Activated CD4-positive, alpha-beta T cell treated with anti-CD3 and anti-CD28 coated beads, Interleukin-2, amount 50 U/mL, for 4 hours (primary cell): ENCODE data around the gene PTPDC1.
"Not testable (repeated sequence)": the region's sequence is repeated elsewhere in the genome, so short reads cannot be mapped to it uniquely, and the experiment has no call there.

ENCODE experiments used
- DNase-seq, 2 experiments: peaks; one replicate each; pipeline ENCODE4 v3.0.0-alpha.2; 2020

The PTPDC1 gene

GRCh38 chr9:94084314-94084713 lies at the start of gene PTPDC1:
PTPDC1 (plus strand) TSS chr9:94084464; CDS start chr9:94084531, 67 bp downstream.
- DNase-seq = no peak

GRCh38 chr9:94034511-94034910 lies 49.8 kb upstream of the PTPDC1 start:
- no peak for DNase-seq

GRCh38 chr9:94039786-94040185 lies 44.5 kb upstream of the PTPDC1 start:
- DNase-seq = no peak

GRCh38 chr9:94042516-94043360 lies 41.5 kb upstream of the PTPDC1 start:
- no peak for DNase-seq

GRCh38 chr9:94054716-94055115 lies 29.5 kb upstream of the PTPDC1 start:
- DNase-seq = no peak

GRCh38 chr9:94056442-94056974 lies 27.8 kb upstream of the PTPDC1 start:
- DNase-seq = no peak

GRCh38 chr9:94057918-94058317 lies 26.3 kb upstream of the PTPDC1 start:
- no peak for DNase-seq

- DNase-seq = no peak
Measured at GRCh38 chr9:94061864-94062263, 22.4 kb upstream of the PTPDC1 start.

GRCh38 chr9:94065535-94065961 lies 18.7 kb upstream of the PTPDC1 start:
- peak; percentile 67 to 70 for DNase-seq

- DNase-seq = no peak
Measured at GRCh38 chr9:94068257-94068656, 16.0 kb upstream of the PTPDC1 start.

GRCh38 chr9:94076557-94076956 lies 7.7 kb upstream of the PTPDC1 start:
- DNase-seq = no peak

- DNase-seq = no peak
Measured at GRCh38 chr9:94078086-94078485, 6.2 kb upstream of the PTPDC1 start.

GRCh38 chr9:94079236-94079635 lies 5.0 kb upstream of the PTPDC1 start:
- no peak for DNase-seq

- no peak for DNase-seq
Measured at GRCh38 chr9:94080249-94080648, 4.0 kb upstream of the PTPDC1 start.

GRCh38 chr9:94081435-94081834 lies 2.8 kb upstream of the PTPDC1 start:
- DNase-seq = no peak

GRCh38 chr9:94081864-94082463 lies 2.3 kb upstream of the PTPDC1 start:
- no peak for DNase-seq

GRCh38 chr9:94082553-94082952 lies 1.7 kb upstream of the PTPDC1 start:
- no peak for DNase-seq

- no peak for DNase-seq
Measured at GRCh38 chr9:94082956-94083355, 1.3 kb upstream of the PTPDC1 start.

- no peak for DNase-seq
Measured at GRCh38 chr9:94083384-94083783, 880 bp upstream of the PTPDC1 start.

GRCh38 chr9:94085062-94085639 lies 887 bp downstream of the PTPDC1 start:
- DNase-seq = no peak

- DNase-seq = no peak
Measured at GRCh38 chr9:94086486-94087345, 2.5 kb downstream of the PTPDC1 start.

- DNase-seq = not testable (repeated sequence)
Measured at GRCh38 chr9:94094219-94095145, 10.2 kb downstream of the PTPDC1 start.
